ENCODE results near the gene JUNB. TPM values are rescaled to one million over a fixed set of nuclear protein-coding genes. Genes with fewer than 3 reads are reported as not detected.

JUNB gene
- total RNA-seq, 2 experiments from 2014 or later: 262 TPM

GRCh38 chr19:12794196-12794941 lies 3.1 kb downstream of the JUNB start:
- ChIA-PET POLR2A (interaction anchor here (0.6 to 8.2 kb wide), 4 partner anchors 18 to 120 kb away, joined by 3 to 110 read pairs (median 4); partner anchors contain the start of gene HOOK2), CTCF (interaction anchor here (2.5 to 14.9 kb wide), 3 partner anchors 12 to 53 kb away, joined by 18 to 598 read pairs (median 82); partner anchors contain the start of gene HOOK2)

- ChIA-PET POLR2A (interaction anchor here (8.2 kb wide), 1 partner anchor 19 kb away, joined by 110 read pairs; the partner anchor contains the start of gene HOOK2), CTCF (interaction anchor here (1.6 to 14.9 kb wide), 5 partner anchors 9 to 52 kb away, joined by 4 to 598 read pairs (median 18); partner anchors contain the start of gene HOOK2)
Observed at GRCh38 chr19:12794971-12795381, 3.7 kb downstream of the JUNB start.

- POLR2A ChIA-PET: interaction anchor here (0.6 to 8.2 kb wide), 5 partner anchors 20 to 119 kb away, joined by 3 to 110 read pairs (median 4); partner anchors contain the start of gene HOOK2
- CTCF ChIA-PET: interaction anchor here (0.6 to 14.9 kb wide), 15 partner anchors 10 to 563 kb away, joined by 3 to 598 read pairs (median 4); partner anchors contain the start of genes HOOK2, RNASEH2A and TRIR
Observed at GRCh38 chr19:12796146-12797071, 5.1 kb downstream of the JUNB start.

GRCh38 chr19:12797141-12797587 lies 5.9 kb downstream of the JUNB start:
- ChIA-PET CTCF (interaction anchor here (0.6 to 14.9 kb wide), 11 partner anchors 11 to 1813 kb away, joined by 3 to 598 read pairs (median 4); partner anchors contain the start of genes HOOK2 and TRIR), POLR2A (interaction anchor here (2.4 to 8.2 kb wide), 2 partner anchors 21 to 31 kb away, joined by 10 to 110 read pairs; partner anchors contain the start of gene HOOK2)

- POLR2A ChIA-PET: interaction anchor here (0.6 to 8.2 kb wide), 3 partner anchors 21 to 1595 kb away, joined by 3 to 110 read pairs (median 10); partner anchors contain the start of gene HOOK2
- CTCF ChIA-PET: interaction anchor here (0.7 to 14.9 kb wide), 7 partner anchors 15 to 1813 kb away, joined by 3 to 598 read pairs (median 4); partner anchors contain the start of genes HOOK2 and TRIR
Observed at GRCh38 chr19:12797607-12798006, 6.3 kb downstream of the JUNB start.

- ChIA-PET POLR2A (interaction anchor here (0.7 kb wide), 1 partner anchor 58 kb away, joined by 5 read pairs; no protein-coding TSS in a partner anchor), CTCF (interaction anchor here (0.6 to 14.9 kb wide), 5 partner anchors 33 to 243 kb away, joined by 3 to 598 read pairs (median 3); partner anchors contain the start of gene HOOK2)
Observed at GRCh38 chr19:12799742-12800465, 8.6 kb downstream of the JUNB start.

GRCh38 chr19:12800466-12800770 lies 9.1 kb downstream of the JUNB start:
- ChIA-PET CTCF (interaction anchor here (1.0 to 14.9 kb wide), 3 partner anchors 33 to 54 kb away, joined by 3 to 598 read pairs (median 4); partner anchors contain the start of gene HOOK2), POLR2A (interaction anchor here (0.7 to 0.9 kb wide), 2 partner anchors 9 to 58 kb away, joined by 4 to 5 read pairs; partner anchors contain the start of gene JUNB)

GRCh38 chr19:12800923-12801465 lies 9.7 kb downstream of the JUNB start:
- CTCF ChIA-PET: interaction anchor here (0.7 to 14.9 kb wide), 3 partner anchors 10 to 34 kb away, joined by 3 to 598 read pairs (median 4); partner anchors contain the start of gene HOOK2
- POLR2A ChIA-PET: interaction anchor here (0.6 to 0.9 kb wide), 2 partner anchors 9 to 201 kb away, joined by 3 to 4 read pairs; partner anchors contain the start of gene JUNB

GRCh38 chr19:12801466-12802266 lies 10.4 kb downstream of the JUNB start, which contains the start of the genes PRDX2 and THSD8:
PRDX2 (minus strand) TSS chr19:12801800; CDS start chr19:12801261, 539 bp downstream.
THSD8 (plus strand) TSS chr19:12802069; CDS start chr19:12802072, 3 bp downstream.
- POLR2A ChIA-PET: interaction anchor here (0.6 to 1.8 kb wide), 4 partner anchors 9 to 1979 kb away, joined by 3 to 5 read pairs (median 4); partner anchors contain the start of gene JUNB
- CTCF ChIA-PET: interaction anchor here (0.5 to 14.9 kb wide), 6 partner anchors 10 to 126 kb away, joined by 3 to 598 read pairs (median 4); partner anchors contain the start of genes HOOK2 and JUNB

GRCh38 chr19:12802267-12803106 lies 11.2 kb downstream of the JUNB start:
- ChIA-PET POLR2A (interaction anchor here (0.6 to 1.8 kb wide), 3 partner anchors 10 to 1980 kb away, joined by 3 to 5 read pairs (median 5); no protein-coding TSS in a partner anchor), CTCF (interaction anchor here (0.5 to 14.9 kb wide), 6 partner anchors 11 to 125 kb away, joined by 3 to 598 read pairs (median 3); partner anchors contain the start of genes HOOK2 and JUNB)

GRCh38 chr19:12804051-12804450 lies 12.8 kb downstream of the JUNB start:
- CTCF ChIA-PET: interaction anchor here (14.9 kb wide), 1 partner anchor 37 kb away, joined by 598 read pairs; the partner anchor contains the start of gene HOOK2
- POLR2A ChIA-PET: interaction anchor here (1.8 kb wide), 1 partner anchor 12 kb away, joined by 5 read pairs; no protein-coding TSS in a partner anchor

- CTCF ChIA-PET: interaction anchor here (0.8 to 2.2 kb wide), 13 partner anchors 10 to 84 kb away, joined by 3 to 9 read pairs (median 4); no protein-coding TSS in a partner anchor
- POLR2A ChIA-PET: interaction anchor here (0.6 to 1.0 kb wide), 4 partner anchors 11 to 83 kb away, joined by 3 to 12 read pairs (median 3); partner anchors contain the start of gene JUNB
Observed at GRCh38 chr19:12806242-12807081, 15.2 kb downstream of the JUNB start, which contains the start of gene RNASEH2A. RNASEH2A (plus strand) TSS chr19:12806584; CDS start chr19:12806674, 90 bp downstream.

GRCh38 chr19:12815088-12815487 lies 23.8 kb downstream of the JUNB start:
- POLR2A ChIA-PET: interaction anchor here (0.7 kb wide), 1 partner anchor 75 kb away, joined by 3 read pairs; no protein-coding TSS in a partner anchor
- CTCF ChIA-PET: interaction anchor here (0.7 to 1.6 kb wide), 2 partner anchors 54 to 118 kb away, joined by 3 to 4 read pairs; no protein-coding TSS in a partner anchor

GRCh38 chr19:12817188-12817587 lies 25.9 kb downstream of the JUNB start:
- CTCF ChIA-PET: interaction anchor here (1.0 kb wide), 1 partner anchor 10 kb away, joined by 3 read pairs; no protein-coding TSS in a partner anchor
- POLR2A ChIA-PET: interaction anchor here (0.7 kb wide), 1 partner anchor 166 kb away, joined by 5 read pairs; no protein-coding TSS in a partner anchor
